TTC549 (cell line): ENCODE data around the gene GPR137B.
A peak's percentile ranks its signal among the peaks of the same experiment; 100 is the strongest.

ENCODE experiments used
- FAIRE-seq: peaks from 2 replicates; lab custom pipeline; 2012; peaks lifted over from hg19 to GRCh38; lab: Jason Lieb, UNC

GPR137B gene

GRCh38 chr1:236204656-236205055 is 62.3 kb downstream of the GPR137B start:
- FAIRE-seq: no peak

GRCh38 chr1:236206548-236206947 is 64.2 kb downstream of the GPR137B start:
- no peak for FAIRE-seq

GRCh38 chr1:236207121-236207520 is 64.8 kb downstream of the GPR137B start:
- FAIRE-seq: no peak

- FAIRE-seq: no peak
Observed at GRCh38 chr1:236207569-236207968, 65.2 kb downstream of the GPR137B start.

GRCh38 chr1:236209185-236209584 is 66.8 kb downstream of the GPR137B start:
- FAIRE-seq: no peak

- FAIRE-seq: peak; percentile 67
Observed at GRCh38 chr1:236209713-236210112, 67.4 kb downstream of the GPR137B start.

GRCh38 chr1:236211815-236212214 is 69.5 kb downstream of the GPR137B start:
- no peak for FAIRE-seq

- FAIRE-seq: no peak
Observed at GRCh38 chr1:236213534-236213933, 71.2 kb downstream of the GPR137B start.

GRCh38 chr1:236214761-236215160 is 72.4 kb downstream of the GPR137B start:
- peak; percentile 25 for FAIRE-seq

GRCh38 chr1:236220473-236220872 is 78.1 kb downstream of the GPR137B start:
- FAIRE-seq: no peak

- no peak for FAIRE-seq
Observed at GRCh38 chr1:236222632-236223031, 80.3 kb downstream of the GPR137B start.

- FAIRE-seq: peak; percentile 3
Observed at GRCh38 chr1:236228411-236228810, 86.1 kb downstream of the GPR137B start.

- FAIRE-seq: no peak
Observed at GRCh38 chr1:236235116-236235515, 92.8 kb downstream of the GPR137B start.

GRCh38 chr1:236239092-236239585 is 96.8 kb downstream of the GPR137B start:
- FAIRE-seq: peak; percentile 47

GRCh38 chr1:236240675-236241074 is 98.3 kb downstream of the GPR137B start:
- FAIRE-seq: peak; percentile 15

- no peak for FAIRE-seq
Observed at GRCh38 chr1:236242568-236242967, 100.2 kb downstream of the GPR137B start.

GRCh38 chr1:236247286-236247685 is 104.9 kb downstream of the GPR137B start:
- no peak for FAIRE-seq

GRCh38 chr1:236251587-236251986 is 109.2 kb downstream of the GPR137B start:
- FAIRE-seq: peak; percentile 46

GRCh38 chr1:236253119-236253518 is 110.8 kb downstream of the GPR137B start:
- no peak for FAIRE-seq

- no peak for FAIRE-seq
Observed at GRCh38 chr1:236253918-236254637, 111.7 kb downstream of the GPR137B start.

- FAIRE-seq: no peak
Observed at GRCh38 chr1:236257216-236257615, 114.9 kb downstream of the GPR137B start.

GRCh38 chr1:236258114-236258622 is 115.8 kb downstream of the GPR137B start:
- no peak for FAIRE-seq
